ENCODE data around the gene PLXNC1.

Gene PLXNC1

GRCh38 chr12:94239332-94239993 lies 91.1 kb downstream of the PLXNC1 start:
- DNase-seq (ENCODE audit: low read depth), result no peak

GRCh38 chr12:94240171-94240570 lies 91.8 kb downstream of the PLXNC1 start:
- no peak for DNase-seq (ENCODE audit: low read depth)

- no peak for DNase-seq (ENCODE audit: low read depth)
Observed at GRCh38 chr12:94242901-94243300, 94.5 kb downstream of the PLXNC1 start.

GRCh38 chr12:94244165-94245133 lies 96.1 kb downstream of the PLXNC1 start:
- peak; percentile 63 for DNase-seq (ENCODE audit: low read depth)

- DNase-seq (ENCODE audit: low read depth), result no peak
Observed at GRCh38 chr12:94245631-94246383, 97.4 kb downstream of the PLXNC1 start.

- DNase-seq (ENCODE audit: low read depth), result no peak
Observed at GRCh38 chr12:94247246-94247645, 98.9 kb downstream of the PLXNC1 start.

GRCh38 chr12:94248582-94248981 lies 100.2 kb downstream of the PLXNC1 start:
- DNase-seq (ENCODE audit: low read depth), result no peak

- no peak for DNase-seq (ENCODE audit: low read depth)
Observed at GRCh38 chr12:94250130-94250529, 101.8 kb downstream of the PLXNC1 start.

GRCh38 chr12:94254270-94254669 lies 105.9 kb downstream of the PLXNC1 start:
- DNase-seq (ENCODE audit: low read depth), result no peak

- DNase-seq (ENCODE audit: low read depth), result no peak
Observed at GRCh38 chr12:94255006-94255405, 106.6 kb downstream of the PLXNC1 start.

GRCh38 chr12:94255428-94255827 lies 107.1 kb downstream of the PLXNC1 start:
- DNase-seq (ENCODE audit: low read depth), result no peak

- no peak for DNase-seq (ENCODE audit: low read depth)
Observed at GRCh38 chr12:94258593-94258992, 110.2 kb downstream of the PLXNC1 start.

GRCh38 chr12:94260017-94260416 lies 111.6 kb downstream of the PLXNC1 start:
- DNase-seq (ENCODE audit: low read depth), result no peak

- DNase-seq (ENCODE audit: low read depth), result no peak
Observed at GRCh38 chr12:94260717-94261116, 112.3 kb downstream of the PLXNC1 start.

GRCh38 chr12:94261119-94261518 lies 112.7 kb downstream of the PLXNC1 start:
- no peak for DNase-seq (ENCODE audit: low read depth)

GRCh38 chr12:94261786-94262185 lies 113.4 kb downstream of the PLXNC1 start:
- DNase-seq (ENCODE audit: low read depth), result no peak

GRCh38 chr12:94262228-94263010 lies 114.0 kb downstream of the PLXNC1 start:
- peak; percentile 32 for DNase-seq (ENCODE audit: low read depth)

GRCh38 chr12:94263011-94263811 lies 114.8 kb downstream of the PLXNC1 start:
- DNase-seq (ENCODE audit: low read depth), result no peak

- DNase-seq (ENCODE audit: low read depth), result no peak
Observed at GRCh38 chr12:94263905-94264561, 115.7 kb downstream of the PLXNC1 start.
